ENCODE data around the gene LRRC7. TPM values are rescaled to one million over a fixed set of nuclear protein-coding genes. Genes with fewer than 3 reads are reported as not detected.

The LRRC7 gene
- total RNA-seq, 4 donors from 2014 or later, result 0.11 to 0.88 (median 0.36) TPM

DNA sequence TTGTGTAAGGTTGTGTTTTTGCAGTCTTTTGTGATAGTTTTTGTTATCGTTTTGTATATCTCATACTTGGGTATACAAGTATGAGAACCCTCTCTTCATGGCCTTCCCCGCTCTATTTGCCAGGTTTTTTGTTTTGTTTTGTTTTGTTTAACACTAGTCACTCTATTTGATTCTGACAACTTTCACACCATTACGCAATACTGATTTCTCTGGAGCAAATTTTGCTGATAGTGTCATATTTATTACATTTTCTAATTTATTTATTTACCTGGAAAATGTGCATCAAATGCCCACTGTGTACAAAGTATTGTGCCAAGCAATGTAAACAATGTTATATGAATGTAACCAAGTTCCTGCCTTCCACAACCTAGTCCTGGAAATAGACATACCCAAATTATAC lies 547.6 kb downstream of the LRRC7 start:
- WGBS, 2 donors, result 89 to 97% methylated on average over 3 of the region's 3 CpGs
- TF ChIP-seq, protein P1, sequence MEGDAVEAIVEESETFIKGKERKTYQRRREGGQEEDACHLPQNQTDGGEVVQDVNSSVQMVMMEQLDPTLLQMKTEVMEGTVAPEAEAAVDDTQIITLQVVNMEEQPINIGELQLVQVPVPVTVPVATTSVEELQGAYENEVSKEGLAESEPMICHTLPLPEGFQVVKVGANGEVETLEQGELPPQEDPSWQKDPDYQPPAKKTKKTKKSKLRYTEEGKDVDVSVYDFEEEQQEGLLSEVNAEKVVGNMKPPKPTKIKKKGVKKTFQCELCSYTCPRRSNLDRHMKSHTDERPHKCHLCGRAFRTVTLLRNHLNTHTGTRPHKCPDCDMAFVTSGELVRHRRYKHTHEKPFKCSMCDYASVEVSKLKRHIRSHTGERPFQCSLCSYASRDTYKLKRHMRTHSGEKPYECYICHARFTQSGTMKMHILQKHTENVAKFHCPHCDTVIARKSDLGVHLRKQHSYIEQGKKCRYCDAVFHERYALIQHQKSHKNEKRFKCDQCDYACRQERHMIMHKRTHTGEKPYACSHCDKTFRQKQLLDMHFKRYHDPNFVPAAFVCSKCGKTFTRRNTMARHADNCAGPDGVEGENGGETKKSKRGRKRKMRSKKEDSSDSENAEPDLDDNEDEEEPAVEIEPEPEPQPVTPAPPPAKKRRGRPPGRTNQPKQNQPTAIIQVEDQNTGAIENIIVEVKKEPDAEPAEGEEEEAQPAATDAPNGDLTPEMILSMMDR (IDR thresholded peaks at IDR 0.05), result no peak
- TF ChIP-seq POLR2A (IDR thresholded peaks at IDR 0.05), result no peak
- no peak for DNase-seq (ENCODE audit: low spot score in 2 of 2)
- intact Hi-C loops (cut with DNase I; ENCODE audit: low total_unique reads), result no loop called here
- no peak overlapping the region for H3K4me3 ChIP-seq (ENCODE audit: low read depth, poor library complexity, severe bottlenecking)

DNA sequence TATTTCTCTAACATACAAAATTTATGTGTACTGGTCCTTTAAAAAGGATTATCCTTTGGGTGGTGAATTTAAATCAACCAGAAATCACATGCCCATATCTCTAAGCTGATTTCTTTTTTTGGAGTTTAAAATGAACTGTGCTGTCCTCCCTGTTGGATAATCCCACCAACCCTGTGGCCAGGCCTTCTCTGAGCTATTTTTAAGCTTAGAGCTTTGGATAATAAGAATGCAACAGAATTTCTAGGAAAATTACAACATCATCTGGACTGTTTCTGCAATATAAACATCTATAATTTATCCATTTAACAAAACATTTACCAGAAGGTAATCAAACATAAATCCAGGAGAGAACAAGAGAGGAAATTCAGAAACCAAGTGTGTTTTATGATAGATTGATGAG lies 549.3 kb downstream of the LRRC7 start:
- intact Hi-C loops (cut with DNase I; ENCODE audit: low total_unique reads), result no loop called here
- no peak for DNase-seq (ENCODE audit: low spot score in 2 of 2)
- H3K4me3 ChIP-seq (ENCODE audit: low read depth, poor library complexity, severe bottlenecking), result no peak overlapping the region
- TF ChIP-seq POLR2A (IDR thresholded peaks at IDR 0.05), result no peak
- TF ChIP-seq, protein P1 (IDR thresholded peaks at IDR 0.05), result no peak

DNA sequence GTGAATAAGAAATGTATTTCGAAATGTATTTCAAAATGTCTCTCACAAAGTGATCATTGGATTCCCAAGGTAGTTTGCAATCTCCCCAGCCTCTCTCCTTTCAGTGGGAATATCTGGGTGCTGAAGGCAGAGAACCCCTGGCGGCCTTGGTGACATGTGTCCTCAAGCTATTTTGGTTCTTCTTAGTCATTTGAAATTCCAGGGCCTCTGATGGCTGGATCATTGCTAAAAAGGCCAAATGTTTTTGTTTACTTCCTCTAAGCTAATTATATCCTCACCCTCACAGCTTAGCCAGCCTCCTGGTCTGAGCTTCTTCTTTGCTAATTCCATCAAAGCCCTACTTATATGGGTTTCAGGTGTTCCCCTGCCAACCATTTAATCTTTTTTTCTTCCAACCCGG lies 566.4 kb downstream of the LRRC7 start:
- TF ChIP-seq, protein P1 (IDR thresholded peaks at IDR 0.05), result no peak
- TF ChIP-seq POLR2A (IDR thresholded peaks at IDR 0.05), result no peak
- no peak overlapping the region for H3K4me3 ChIP-seq (ENCODE audit: low read depth, poor library complexity, severe bottlenecking)
- DNase-seq (ENCODE audit: low spot score in 2 of 2), result no peak
- intact Hi-C loops (cut with DNase I; ENCODE audit: low total_unique reads), result loop anchor here (10.0 kb wide), 1 partner anchor 371 kb away; no protein-coding TSS in a partner anchor
- WGBS, 2 donors, result 50 to 51% methylated on average over 3 of the region's 3 CpGs

- intact Hi-C loops (cut with DNase I; ENCODE audit: low total_unique reads), result no loop called here
Observed at GRCh38 chr1:70140343-70140742, 572.6 kb downstream of the LRRC7 start.

GRCh38 chr1:70140894-70141293 lies 573.2 kb downstream of the LRRC7 start:
- 62 to 68% methylated on average over 3 of the region's 3 CpGs for WGBS, 2 donors
- intact Hi-C loops (cut with DNase I; ENCODE audit: low total_unique reads), result no loop called here
- no peak overlapping the region for H3K4me3 ChIP-seq (ENCODE audit: low read depth, poor library complexity, severe bottlenecking)
- TF ChIP-seq, protein P1 (IDR thresholded peaks at IDR 0.05), result no peak
- TF ChIP-seq POLR2A (IDR thresholded peaks at IDR 0.05), result no peak
- DNase-seq (ENCODE audit: low spot score in 2 of 2), result no peak

More at GRCh38 chr1:70140343-70140742, 572.6 kb downstream of the LRRC7 start:
- no peak overlapping the region for H3K4me3 ChIP-seq (ENCODE audit: low read depth, poor library complexity, severe bottlenecking)
- no peak for DNase-seq (ENCODE audit: low spot score in 2 of 2)
- TF ChIP-seq POLR2A (IDR thresholded peaks at IDR 0.05), result no peak
- TF ChIP-seq, protein P1 (IDR thresholded peaks at IDR 0.05), result no peak

- H3K4me3 ChIP-seq (ENCODE audit: low read depth, poor library complexity, severe bottlenecking), result no peak overlapping the region
- WGBS, 2 donors, result 50 to 60% methylated on average over 2 of the region's 2 CpGs
- TF ChIP-seq, protein P1 (IDR thresholded peaks at IDR 0.05), result no peak
- TF ChIP-seq POLR2A (IDR thresholded peaks at IDR 0.05), result no peak
- intact Hi-C loops (cut with DNase I; ENCODE audit: low total_unique reads), result no loop called here
- DNase-seq (ENCODE audit: low spot score in 2 of 2), result no peak
Observed at GRCh38 chr1:70142075-70142474, 574.4 kb downstream of the LRRC7 start.
